Activated CD8-positive, alpha-beta T cell treated with anti-CD3 and anti-CD28 coated beads for 36 hours (primary cell): Measurements from ENCODE around the gene USP5. TPM values are rescaled to one million over a fixed set of nuclear protein-coding genes. Genes with fewer than 3 reads are reported as not detected.
"Not testable (repeated sequence)": the region's sequence is repeated elsewhere in the genome, so short reads cannot be mapped to it uniquely, and the experiment has no call there.

Experiments
- ATAC-seq: fragments of 200-7000 bp; cut with Tn5 transposase; one replicate; pipeline ENCODE4 v1.10.0; 2021; ENCODE audit warnings: mild to moderate bottlenecking, moderate library complexity
- CTCF ChIA-PET: fragments of 350-600 bp; sonication (Branson Sonifier 250); formaldehyde crosslinking; loops from one replicate; lab custom pipeline; 2021; ENCODE audit warnings: antibody characterized with exemption; lab: Charles Lee
- POLR2A ChIA-PET: fragments of 350-600 bp; sonication (Branson Sonifier 250); formaldehyde crosslinking; loops from one replicate; lab custom pipeline; 2021; ENCODE audit warnings: antibody characterized with exemption; lab: Charles Lee
- DNase-seq: peaks from one replicate; pipeline ENCODE4 v3.0.0-alpha.2; 2020
- H3K27ac Mint-ChIP-seq: one replicate; pipeline ENCODE4 v1.8.0; 2021; ENCODE audit warnings: mild to moderate bottlenecking, mixed read lengths
- H3K27me3 Mint-ChIP-seq: one replicate; pipeline ENCODE4 v1.8.0; 2021; ENCODE audit warnings: mixed read lengths
- H3K36me3 Mint-ChIP-seq: one replicate; pipeline ENCODE4 v1.8.0; 2021; ENCODE audit warnings: low read depth, mixed read lengths
- H3K4me1 Mint-ChIP-seq: one replicate; pipeline ENCODE4 v1.8.0; 2021; ENCODE audit warnings: low read depth, mixed read lengths
- H3K4me3 Mint-ChIP-seq: one replicate; pipeline ENCODE4 v1.8.0; 2021; ENCODE audit warnings: mild to moderate bottlenecking, moderate library complexity, mixed read lengths
- H3K9me3 Mint-ChIP-seq: one replicate; pipeline ENCODE4 v1.8.0; 2021; ENCODE audit warnings: mixed read lengths
- CTCF ChIP-seq: fragments of 200-600 bp; IDR thresholded peaks from one replicate; pipeline ENCODE4 v1.8.0; 2022; ENCODE audit warnings: antibody characterized with exemption, mild to moderate bottlenecking
- intact Hi-C: fragments of 100-400 bp; cut with micrococcal nuclease; formaldehyde crosslinking; loops from one replicate; pipeline ENCODE4 v1.10.0; 2022
- total RNA-seq, 2 experiments: library from RNA; stranded (reverse); gene quantifications; one replicate each; pipeline ENCODE4 v1.2.3, GENCODE V29; 2021

USP5 gene
- total RNA-seq, 2 experiments from 2014 or later: 109 to 112 TPM

GRCh38 chr12:6871052-6871957 lies 19.4 kb downstream of the USP5 start:
- POLR2A ChIA-PET: interaction anchor here (0.6 to 13.0 kb wide), 20 partner anchors 11 to 118 kb away, joined by 3 to 218 read pairs (median 5); partner anchors contain the start of genes C12orf57, CDCA3, LRRC23 and MLF2
- peak; percentile 66 for DNase-seq
- intact Hi-C loops: no loop called here
- Mint-ChIP-seq H3K4me3 (peak overlapping the region; percentile 91), H3K9me3 (no peaks in the 10 kb centered on the region), H3K27me3 (no peaks in the 10 kb centered on the region), H3K4me1 (peaks cover 53% of the 10 kb centered on the region), H3K27ac (peak overlapping the region; percentile 89), H3K36me3 (peaks cover 67% of the 10 kb centered on the region)
- TF ChIP-seq CTCF: no peak
- CTCF ChIA-PET: interaction anchor here (0.6 to 9.5 kb wide), 20 partner anchors 10 to 241 kb away, joined by 3 to 124 read pairs (median 7); partner anchors contain the start of genes C12orf57, CDCA3, LPAR5 and MLF2
- ATAC-seq: peak; percentile 21

DNA sequence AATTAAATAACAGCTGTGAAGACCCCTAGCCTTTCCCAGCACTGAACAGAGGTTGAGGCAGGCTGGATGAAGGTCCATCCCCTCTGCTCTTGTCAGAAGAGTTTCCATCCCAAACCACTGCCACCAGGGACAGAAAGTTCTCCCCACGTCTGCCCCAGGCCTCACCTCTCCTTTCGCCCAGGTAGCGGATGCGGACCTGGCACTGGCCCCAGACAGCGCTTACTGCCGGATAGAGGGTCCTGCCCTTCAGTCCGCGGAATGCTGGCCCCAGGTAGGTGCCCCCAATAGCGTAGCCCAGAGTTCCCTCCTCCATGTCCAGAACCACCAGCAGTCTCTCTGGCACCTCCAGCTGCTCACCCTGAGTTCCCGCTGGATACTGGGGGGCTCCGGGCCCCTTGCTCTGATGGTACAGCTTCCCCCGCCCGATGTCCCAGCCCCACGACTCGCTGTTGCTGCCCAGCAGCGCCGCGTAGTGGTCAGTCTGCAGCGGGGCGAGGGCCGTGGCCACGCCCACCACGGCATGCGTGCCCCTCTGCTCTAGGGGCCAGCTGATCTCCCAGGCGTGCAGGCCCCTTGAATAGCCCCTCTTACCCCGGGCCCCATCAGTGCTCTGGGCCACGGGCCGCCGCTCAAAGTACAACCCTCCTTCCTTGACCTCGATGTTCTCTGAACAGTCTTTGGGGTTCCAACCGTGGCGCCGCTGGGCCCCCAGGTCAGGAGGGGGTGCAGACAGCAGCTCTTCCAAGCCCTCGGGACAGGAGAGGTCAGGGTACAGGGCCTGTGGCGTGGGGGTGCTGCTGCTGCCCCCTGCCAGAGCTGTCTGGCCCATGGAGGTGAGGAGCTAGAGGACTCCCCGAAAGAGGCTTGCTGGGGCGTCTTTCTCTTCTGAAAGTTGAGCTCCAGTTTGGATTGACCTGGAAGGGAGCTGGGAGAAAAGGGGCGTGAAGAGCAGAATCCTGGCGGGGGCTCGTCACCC lies 20.4 kb downstream of the USP5 start:
- CTCF ChIA-PET: interaction anchor here (0.7 to 9.5 kb wide), 54 partner anchors 7 to 429 kb away, joined by 3 to 124 read pairs (median 4); partner anchors contain the start of genes ATN1, C12orf57, CDCA3 and COPS7A
- peak; percentile 88 for DNase-seq
- Mint-ChIP-seq H3K4me1 (peaks cover 45% of the 10 kb centered on the region), H3K27ac (peak overlapping the region; percentile 89), H3K27me3 (no peaks in the 10 kb centered on the region), H3K4me3 (peak overlapping the region; percentile 91), H3K36me3 (peaks cover 68% of the 10 kb centered on the region), H3K9me3 (no peaks in the 10 kb centered on the region)
- peak; percentile 87 for TF ChIP-seq CTCF
- POLR2A ChIA-PET: interaction anchor here (0.5 to 13.0 kb wide), 34 partner anchors 9 to 429 kb away, joined by 3 to 218 read pairs (median 4); partner anchors contain the start of genes C12orf57, C1RL, CDCA3 and COPS7A
- intact Hi-C loops: no loop called here
- peak; percentile 35 for ATAC-seq

DNA sequence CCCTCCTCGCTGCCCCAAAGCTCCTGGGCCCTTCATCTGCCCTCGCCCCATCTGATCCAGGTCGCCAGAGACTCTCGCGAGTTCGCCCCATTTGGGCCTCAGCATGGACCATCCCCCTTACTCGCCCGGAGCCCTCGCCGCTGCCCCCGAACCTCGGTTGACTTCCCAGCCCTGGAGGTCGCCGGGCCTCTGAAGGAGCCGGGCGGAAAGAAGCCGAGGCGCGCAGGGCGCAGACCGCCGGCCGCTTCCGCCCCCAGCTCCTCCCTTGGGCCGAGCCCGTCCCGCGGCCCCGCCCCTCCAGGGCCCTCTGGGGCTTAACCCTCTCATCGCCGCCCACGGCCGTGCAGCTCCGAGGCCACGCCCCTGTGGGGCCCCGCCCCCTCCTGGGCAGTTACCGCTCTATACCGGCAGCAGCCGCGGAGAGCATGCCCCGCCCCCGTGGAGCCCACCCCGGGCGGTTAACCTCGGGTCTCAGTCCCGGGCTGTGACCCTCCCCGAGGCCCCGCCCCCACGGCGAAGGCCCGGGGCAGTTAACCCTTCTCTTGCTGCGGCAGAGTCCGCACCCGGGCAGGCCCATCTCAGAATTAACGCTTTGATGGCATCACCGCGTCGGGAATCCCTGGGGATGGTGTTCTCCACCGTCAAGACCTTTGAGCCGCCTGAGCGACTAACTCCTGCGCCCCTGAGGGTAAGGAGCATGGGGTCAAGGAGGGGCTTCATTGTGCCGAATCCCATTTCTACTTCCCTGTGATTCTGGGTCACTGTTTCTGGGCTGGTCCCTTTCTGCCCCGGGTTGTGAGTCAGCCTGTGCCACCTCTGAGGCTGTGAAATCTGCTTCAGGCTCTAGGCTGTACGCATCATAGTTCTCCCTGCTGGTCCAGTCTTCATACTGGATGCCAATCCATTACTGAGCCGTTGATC lies 21.4 kb downstream of the USP5 start, which contains the start of gene SPSB2:
SPSB2 (minus strand) TSS at position 210 of the 921 bp plus-strand sequence. CDS start 402 bp downstream, outside the sequence.
- Mint-ChIP-seq H3K4me1 (peaks cover 45% of the 10 kb centered on the region), H3K4me3 (peak within 1 kb of the TSS; percentile 91), H3K36me3 (peaks cover 63% of the 10 kb centered on the region), H3K27ac (peak within 1 kb of the TSS; percentile 89), H3K9me3 (no peaks in the 10 kb centered on the region), H3K27me3 (no peaks in the 10 kb centered on the region)
- POLR2A ChIA-PET: interaction anchor here (0.7 to 13.0 kb wide), 23 partner anchors 9 to 339 kb away, joined by 3 to 218 read pairs (median 6); partner anchors contain the start of genes C12orf57, C1RL, CDCA3 and COPS7A
- TF ChIP-seq CTCF: no peak
- intact Hi-C loops: no loop called here
- peak; percentile 99 for DNase-seq
- CTCF ChIA-PET: interaction anchor here (0.7 to 9.5 kb wide), 47 partner anchors 8 to 430 kb away, joined by 3 to 124 read pairs (median 4); partner anchors contain the start of genes ATN1, CDCA3, COPS7A and ENO2
- ATAC-seq: peak; percentile 82

DNA sequence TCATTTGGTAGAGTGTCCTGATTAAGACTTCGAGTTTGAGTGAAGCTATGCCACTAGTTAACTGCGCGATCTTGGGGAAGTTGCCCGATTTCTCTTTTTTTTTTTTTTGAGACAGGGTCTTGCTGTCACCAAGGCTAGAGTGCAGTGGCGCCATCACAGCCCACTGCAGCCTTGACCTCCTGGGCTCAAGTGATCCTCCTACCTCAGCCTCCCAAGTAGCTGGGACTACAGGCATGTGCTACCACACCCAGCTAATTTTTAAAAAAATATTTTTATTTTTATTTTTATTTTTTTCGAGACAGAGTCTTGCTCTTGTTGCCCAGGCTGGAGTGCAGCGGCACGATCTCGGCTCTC lies 22.0 kb downstream of the USP5 start:
- intact Hi-C loops, DNase-seq, H3K9me3 Mint-ChIP-seq, ATAC-seq, H3K27me3 Mint-ChIP-seq: not testable (repeated sequence)
- CTCF ChIA-PET: interaction anchor here (0.8 to 3.7 kb wide), 5 partner anchors 9 to 237 kb away, joined by 3 to 30 read pairs (median 4); partner anchors contain the start of gene MLF2
- H3K4me3 Mint-ChIP-seq: peak overlapping the region; percentile 91
- peaks cover 56% of the 10 kb centered on the region for H3K36me3 Mint-ChIP-seq
- peak overlapping the region; percentile 78 for H3K27ac Mint-ChIP-seq
- POLR2A ChIA-PET: interaction anchor here (0.9 to 13.0 kb wide), 7 partner anchors 8 to 70 kb away, joined by 3 to 218 read pairs (median 17); partner anchors contain the start of genes C12orf57, CDCA3, LRRC23 and RNU7-1
- H3K4me1 Mint-ChIP-seq: peaks cover 40% of the 10 kb centered on the region

DNA sequence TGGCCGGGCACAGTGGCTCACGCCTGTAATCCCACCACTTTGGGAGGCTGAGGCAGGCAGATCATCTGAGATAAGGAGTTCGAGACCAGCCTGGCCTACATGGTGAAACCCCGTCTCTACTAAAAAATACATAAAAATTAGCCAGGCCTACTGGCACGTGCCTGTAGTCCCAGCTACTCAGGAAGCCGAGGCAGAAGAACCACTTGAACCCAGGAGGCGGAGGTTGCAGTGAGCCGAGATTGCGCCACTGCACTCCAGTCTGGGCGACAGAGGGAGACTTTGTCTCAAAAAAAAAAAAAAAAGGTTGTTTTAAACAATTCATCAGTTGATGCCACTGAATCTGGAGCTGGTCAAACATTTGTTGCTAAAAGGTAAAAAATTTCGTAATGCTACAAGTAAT lies 27.9 kb downstream of the USP5 start:
- intact Hi-C loops, H3K27ac Mint-ChIP-seq, H3K4me3 Mint-ChIP-seq, ATAC-seq, H3K4me1 Mint-ChIP-seq, DNase-seq, H3K27me3 Mint-ChIP-seq, H3K9me3 Mint-ChIP-seq: not testable (repeated sequence)
- ChIA-PET POLR2A (interaction anchor here (1.1 to 6.6 kb wide), 4 partner anchors 9 to 80 kb away, joined by 3 to 79 read pairs (median 8); partner anchors contain the start of genes SPSB2 and TPI1), CTCF (interaction anchor here (1.4 to 2.0 kb wide), 3 partner anchors 10 to 13 kb away, joined by 3 to 6 read pairs (median 3); partner anchors contain the start of gene TPI1)
- H3K36me3 Mint-ChIP-seq: peaks cover 15% of the 10 kb centered on the region
